DMS79 treated with DMSO at 0.1 percent for 48 hours (cell line): ENCODE results near the gene MACROD2.

ENCODE experiments used
- DNase-seq: peaks from one replicate; lab custom pipeline; 2025; lab: John Stamatoyannopoulos, UW

MACROD2 gene

DNA sequence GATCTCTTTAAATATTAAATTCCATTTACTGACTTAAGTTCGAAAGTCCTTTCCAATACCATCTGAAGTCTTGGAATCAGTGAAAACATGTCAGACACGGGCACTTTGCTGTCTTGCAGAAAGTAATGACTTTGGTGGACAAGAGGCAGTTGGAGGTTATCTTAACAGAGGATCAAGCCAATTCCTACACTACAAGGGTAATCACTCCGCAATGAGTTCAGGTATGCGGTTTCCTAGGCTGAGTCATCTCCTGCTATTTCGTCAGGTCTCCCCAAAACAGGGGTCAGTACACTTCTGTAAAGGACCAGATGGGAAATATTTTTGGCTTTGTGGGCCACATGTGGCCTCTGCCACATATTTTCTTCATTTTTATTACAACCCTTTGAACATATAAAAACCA is 1921.3 kb downstream of the MACROD2 start:
- DNase-seq: no peak

DNA sequence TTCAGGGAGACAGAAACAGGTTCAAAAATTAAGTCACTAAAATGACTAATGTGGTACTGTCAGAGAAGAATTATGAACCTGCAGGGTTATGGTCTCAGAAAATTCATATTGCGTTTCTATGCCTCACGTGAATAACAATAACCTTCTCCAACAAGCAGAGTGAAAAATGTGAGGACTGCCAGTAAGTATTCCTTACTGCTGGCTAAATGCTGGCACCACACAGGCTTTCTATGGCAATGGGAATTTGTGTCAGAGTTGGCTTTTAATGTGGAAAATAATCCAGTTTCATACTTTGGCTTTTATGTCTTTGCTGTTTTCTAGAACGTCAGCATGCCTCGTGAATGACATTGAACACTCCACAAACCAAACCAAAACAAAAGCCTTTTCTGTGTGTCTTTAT is 1922.0 kb downstream of the MACROD2 start:
- DNase-seq: no peak

DNA sequence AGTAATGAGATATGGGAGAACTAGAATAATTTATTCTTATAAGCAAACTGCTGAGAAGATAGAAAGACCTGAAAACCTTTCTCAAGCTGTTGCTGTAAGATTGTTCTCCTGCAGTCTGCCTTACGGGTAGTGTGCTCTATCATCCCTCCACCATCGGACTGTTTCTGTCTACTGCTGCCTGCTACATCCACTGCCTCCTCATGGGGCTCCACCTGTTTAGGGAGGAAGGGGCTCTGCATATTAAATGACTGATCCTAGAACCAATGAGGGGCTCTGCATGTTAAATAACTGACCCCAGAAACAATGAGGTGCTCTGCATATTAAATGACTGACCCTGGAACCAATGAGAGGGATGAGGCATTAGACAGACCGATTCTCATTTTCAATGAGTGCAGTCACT is 1923.3 kb downstream of the MACROD2 start:
- no peak for DNase-seq

DNA sequence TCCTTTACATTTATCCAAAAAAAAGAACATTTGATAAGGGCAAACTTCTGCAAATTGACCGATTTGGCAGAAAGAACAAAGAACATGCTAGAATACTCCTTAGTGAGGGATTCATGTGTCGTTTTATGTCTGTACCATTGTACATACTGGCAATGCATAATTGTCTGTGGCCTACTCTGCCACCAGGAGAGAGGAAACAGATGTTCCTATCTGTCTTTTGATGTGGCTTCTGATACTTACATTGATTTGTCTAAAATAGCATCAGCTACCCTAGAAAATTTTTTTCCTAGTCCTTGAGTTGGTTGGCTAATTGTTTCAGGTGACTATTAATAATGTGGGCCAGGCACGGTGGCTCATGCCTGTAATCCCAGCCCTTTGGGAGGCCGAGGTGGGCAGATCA is 1923.8 kb downstream of the MACROD2 start:
- DNase-seq: no peak

DNA sequence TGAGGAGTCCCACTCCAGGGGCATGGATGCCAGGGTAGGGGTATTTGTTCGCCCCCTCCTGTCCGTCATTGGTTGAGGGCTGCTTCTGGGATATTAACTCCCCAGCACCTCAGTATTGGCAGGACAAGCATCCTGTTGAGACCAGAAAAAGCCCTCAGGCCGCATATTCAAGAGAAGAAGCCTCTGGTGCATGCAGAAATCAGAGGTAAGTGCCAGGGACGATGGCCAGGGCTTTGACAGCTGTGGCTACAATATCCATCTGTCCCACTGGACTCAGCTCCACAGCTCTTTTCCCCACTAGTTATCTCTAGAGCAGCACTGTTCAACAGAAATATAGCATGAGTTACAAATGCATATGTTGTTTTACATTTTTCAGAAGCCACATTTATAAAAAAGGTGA is 1926.6 kb downstream of the MACROD2 start:
- DNase-seq: no peak

DNA sequence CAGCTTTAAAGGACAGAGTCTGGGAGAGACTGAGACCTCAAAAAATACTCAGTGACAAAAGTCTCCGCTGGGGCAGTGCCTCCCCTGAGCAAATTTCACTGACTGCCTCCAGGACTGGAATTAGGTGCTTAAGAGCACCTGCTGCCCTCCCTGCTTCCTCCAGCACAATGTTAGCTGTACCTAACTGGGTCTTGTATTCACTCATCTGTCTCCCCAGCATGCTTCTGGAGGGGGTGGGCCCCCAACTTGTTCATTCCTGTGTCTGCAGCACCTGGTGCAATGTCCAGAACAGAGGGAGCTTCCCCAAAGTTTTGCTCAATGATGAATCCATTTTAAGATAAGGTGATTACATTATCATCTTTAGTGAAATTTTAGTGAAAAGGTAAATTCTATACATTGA is 1927.2 kb downstream of the MACROD2 start:
- no peak for DNase-seq

DNA sequence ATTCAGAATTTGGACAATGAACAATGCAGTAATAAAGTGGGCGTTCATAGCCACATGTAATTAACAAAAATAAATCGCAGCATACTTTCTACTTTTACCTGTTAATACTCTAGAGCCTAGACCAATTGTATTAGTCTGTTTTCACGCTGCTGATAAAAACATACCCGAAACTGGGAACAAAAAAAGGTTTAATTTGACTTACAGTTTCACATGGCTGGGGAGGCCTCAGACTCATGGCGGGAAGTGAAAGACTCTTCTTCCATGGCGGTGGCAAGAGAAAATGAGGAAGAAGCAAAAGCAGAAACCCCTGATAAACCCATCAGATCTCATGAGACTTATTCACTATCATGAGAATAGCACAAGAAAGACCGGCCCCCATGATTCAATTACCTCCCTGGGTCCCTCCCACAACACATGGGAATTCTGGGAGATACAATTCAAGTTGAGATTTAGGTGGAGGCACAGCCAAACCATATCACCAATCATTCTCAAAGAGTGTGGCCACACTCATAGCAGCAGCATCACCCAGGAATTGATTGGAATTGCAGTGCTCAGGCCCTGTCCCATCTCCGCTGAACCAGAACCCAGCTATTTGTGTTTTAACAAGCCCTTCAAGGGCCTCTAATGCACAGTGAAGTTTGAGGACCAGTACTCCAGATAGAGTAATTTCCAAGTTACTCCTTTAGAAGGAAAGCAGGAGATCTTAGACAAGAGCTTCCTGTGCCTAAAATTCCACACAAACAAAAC is 1927.9 kb downstream of the MACROD2 start:
- DNase-seq: no peak

DNA sequence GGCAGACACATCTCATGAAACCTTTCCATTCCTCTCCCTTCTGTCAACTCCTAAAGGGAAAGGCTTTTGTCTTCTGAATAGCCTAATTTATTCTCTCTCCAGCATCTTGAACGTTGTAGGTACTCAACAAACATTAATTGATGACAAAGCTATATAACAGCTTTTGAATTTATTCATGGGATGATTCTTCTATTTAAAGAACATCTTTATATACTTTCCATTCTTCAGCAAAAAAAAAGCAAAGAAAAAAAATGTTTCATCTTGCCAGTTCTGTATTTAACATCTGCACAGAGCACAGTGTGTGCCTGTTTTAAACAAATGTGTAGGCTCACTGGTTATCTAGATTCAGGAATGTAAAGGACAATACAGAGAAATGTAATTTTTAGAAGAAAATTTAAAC is 1929.2 kb downstream of the MACROD2 start:
- DNase-seq: no peak

DNA sequence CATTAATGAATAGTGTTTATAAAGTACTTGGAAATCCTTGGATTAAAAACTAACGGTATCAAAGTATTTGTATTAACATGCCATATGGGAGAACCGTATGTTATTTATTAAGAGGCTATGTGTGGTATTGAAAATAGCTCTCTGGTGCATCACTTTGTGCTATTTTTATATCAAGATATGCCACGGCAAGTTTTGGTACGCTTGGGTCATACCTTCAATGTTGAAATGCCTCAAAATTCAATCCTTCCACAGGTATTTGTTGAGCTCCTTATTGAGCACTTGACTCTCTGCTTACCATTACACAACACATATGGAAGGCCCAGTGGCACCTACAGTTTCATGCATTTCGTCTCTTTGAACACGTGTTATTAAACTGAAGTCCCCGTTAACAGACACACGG is 1930.1 kb downstream of the MACROD2 start:
- no peak for DNase-seq

DNA sequence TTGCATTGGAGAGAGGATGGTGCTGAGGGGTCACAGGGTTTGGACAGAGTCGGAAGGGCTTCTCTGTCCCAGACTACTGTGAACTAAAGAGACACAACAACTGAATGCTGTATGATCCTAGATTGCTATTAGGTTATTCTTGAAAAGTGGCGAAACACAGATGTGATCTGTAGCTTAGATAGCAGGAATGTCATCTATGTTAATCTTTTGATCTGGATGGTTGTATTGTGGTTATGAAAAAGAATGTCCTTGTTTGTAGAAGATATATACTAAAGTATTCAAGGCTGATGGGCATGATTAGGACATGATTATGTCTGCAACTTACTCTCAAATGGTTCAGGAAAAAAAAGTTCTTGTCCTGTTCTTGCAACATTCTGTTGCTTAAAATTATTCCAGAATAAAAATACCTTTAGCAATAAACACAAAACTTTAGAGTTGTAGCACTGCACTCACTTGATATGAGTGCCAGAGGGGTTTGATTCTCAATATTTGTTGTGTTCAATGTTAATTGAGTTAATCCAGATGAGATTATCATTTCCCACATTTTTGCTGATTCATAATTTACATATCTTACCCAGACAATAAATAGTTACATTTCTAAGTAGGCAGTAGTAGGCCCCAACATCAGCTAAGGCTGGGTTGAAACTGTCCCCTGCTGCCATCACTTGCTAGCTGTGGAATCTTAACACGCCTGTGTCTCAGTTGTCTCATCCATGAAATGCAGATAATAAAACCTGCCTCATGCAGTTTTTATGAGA is 1932.8 kb downstream of the MACROD2 start:
- DNase-seq: no peak

DNA sequence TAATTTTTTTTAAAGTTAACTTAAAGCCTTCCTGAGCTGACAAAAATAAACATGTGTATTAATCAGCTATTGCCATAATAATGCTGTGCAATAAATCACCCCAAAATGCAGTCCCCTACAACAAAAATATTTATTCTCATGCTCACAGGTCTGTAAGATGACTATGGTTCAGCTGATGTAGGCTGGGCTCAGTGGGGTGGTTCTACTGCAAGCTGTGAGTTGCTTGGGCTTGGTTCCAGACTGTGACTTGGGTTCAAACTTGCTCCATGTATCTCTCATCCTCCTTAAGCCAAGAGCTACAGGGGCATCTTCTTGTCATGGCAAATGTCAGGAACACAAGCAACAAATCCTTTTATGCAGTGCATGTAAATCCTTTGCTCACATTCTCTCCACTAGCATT is 1933.6 kb downstream of the MACROD2 start:
- no peak for DNase-seq

DNA sequence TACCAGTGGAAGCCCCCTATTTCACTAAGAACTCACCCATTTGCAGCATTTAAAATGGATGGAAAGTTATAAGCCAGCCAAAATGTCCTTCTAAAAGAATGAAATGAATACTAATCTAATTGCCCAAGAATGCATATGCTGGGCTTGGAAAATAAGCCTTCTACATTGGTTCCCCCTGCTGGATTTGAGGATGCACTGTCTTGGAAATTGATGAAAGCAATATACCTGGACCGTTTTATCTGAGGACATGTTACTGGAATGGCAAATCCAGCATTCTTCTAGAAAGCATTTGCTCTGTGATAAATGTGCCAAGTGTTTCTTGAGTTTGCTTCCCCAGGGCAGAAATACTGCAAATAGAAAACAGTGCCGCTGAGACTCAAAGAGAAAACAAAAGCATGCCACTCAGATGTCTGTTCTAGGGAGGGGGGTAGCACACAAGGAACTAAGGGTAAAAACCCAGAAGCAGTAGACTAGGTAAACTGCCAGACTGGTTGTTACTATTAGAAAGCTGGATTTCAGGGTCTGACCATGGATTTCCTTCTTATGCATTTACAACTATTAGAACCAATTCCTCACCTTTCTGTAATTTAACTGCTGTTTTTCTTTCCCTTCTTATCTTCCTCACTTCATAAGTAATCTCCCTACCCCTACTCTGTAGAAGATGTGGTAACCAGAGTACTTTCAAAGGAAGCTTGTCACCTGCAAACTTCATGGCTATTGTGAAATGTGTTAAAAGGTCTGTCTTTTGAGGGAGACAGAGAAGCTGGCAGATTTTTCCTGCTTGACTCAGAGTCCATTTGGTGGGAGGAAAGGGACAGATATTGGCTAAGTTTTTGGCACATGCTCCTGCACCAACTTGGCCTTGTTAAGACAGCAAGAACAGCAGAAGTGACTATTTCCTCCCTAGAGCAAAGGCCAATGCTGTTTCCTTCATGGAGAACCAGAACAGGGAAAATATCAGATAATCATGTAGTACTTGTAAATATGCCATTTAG is 1935.3 kb downstream of the MACROD2 start:
- DNase-seq: no peak

DNA sequence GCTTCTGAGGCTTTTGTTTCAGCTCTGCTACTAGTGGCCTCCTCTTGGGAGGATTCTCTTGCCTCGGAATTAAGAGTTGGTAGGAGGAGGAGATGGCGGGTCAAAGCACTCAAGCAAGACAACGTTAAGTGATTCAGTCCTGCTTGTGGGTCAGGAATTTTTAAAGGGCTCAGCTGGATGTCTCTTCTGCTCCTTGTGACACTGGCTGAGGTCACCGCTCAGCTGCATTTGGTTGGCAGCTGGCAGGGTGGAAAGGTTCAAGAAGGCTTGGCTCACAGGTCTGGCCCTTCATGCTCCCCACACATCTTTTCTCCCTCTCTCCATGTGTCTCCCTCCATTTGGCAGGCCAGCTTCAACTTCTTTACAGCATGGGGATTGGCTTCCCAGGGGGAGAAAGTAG is 1936.6 kb downstream of the MACROD2 start:
- DNase-seq: no peak

DNA sequence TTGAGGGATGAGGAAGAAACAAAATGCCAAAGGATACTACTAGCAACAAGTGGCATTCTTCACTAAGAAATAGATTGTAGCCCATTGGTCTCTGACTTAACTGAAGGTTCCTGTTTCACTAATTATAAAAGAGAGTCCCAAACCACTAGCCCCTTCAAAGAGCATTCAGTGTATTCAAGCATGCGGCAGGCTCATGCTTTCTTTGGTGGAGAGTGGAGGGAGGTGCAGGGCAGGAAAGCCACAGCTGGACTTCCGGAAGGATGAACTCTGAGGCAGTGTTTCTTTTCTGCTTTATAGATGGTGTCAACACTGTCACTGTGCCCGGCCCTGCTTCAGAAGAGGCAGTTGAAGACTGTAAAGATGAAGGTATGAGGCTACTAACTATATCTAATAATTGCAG is 1941.9 kb downstream of the MACROD2 start:
- no peak for DNase-seq

DNA sequence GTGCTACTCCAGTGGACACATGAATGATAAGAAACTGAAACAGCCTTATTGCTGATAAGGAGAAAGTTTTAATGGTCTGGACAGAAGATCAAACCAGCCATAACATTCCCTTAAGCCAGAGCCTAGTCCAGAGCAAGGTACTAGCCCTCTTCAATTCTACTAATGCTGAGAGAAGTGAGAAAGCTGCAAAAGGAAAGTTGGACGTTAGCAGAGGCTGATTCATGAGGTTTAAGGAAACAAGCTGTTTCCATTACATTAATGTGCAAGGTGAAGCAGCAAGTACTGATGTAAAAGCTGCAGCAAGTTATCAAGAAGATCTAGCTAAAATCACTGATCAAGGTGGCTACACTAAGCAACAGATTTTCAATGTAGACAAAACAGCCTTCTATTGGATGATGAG is 1943.5 kb downstream of the MACROD2 start:
- DNase-seq: no peak

DNA sequence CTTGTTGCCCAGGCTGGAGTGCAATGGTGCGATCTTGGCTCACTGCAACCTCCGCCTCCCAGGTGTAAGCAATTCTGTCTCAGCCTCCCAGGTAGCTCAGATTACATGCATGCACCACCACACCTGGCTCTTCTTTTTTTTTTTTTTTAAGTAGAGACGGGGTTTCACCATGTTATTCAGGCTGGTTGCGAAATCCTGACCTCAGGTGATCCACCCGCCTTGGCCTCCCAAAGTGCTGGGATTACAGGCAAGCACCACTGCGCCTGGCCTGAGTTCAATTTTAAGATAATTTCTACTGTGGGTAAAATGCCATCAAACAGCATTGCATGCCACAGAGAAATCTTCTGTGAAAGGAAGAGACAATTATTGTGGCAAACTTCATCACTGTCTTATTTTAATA is 1944.8 kb downstream of the MACROD2 start:
- DNase-seq: no peak

DNA sequence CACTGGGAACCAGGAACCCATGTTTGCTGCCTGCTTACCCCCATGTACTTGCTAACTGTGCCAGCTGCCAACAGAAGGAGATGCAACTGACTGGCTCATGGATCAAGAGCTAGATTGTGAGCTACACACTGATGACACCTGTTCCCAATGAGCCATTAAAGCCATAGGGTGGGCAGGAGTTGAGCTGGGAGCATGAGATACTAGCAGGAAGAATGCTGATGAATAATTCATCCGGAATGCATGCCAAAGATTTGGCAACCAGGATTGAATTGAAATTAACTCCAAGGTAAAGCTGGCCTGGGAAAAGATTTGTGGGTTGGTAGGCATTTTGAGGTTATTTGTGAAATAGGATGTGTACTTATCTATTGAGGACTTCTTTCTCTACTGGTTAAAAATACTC is 1946.8 kb downstream of the MACROD2 start:
- no peak for DNase-seq

DNA sequence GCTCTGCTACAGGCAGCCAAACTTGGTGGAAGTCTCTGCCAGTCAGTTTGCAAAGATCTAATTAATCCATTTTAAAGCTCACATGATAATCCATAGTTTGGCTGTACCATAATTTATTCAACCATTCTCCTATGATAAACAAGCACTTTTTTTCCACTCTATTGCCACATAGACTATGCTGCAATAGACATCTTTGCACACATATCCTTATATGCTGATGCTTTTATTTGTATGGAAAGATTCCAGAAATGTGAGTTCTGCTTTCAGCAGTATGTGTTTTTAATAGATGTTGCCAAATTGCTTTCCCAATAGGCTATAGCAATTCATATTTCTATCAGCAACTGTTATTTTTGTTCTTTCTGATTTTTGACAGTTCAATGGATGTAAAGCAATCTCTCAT is 1950.0 kb downstream of the MACROD2 start:
- DNase-seq: no peak

DNA sequence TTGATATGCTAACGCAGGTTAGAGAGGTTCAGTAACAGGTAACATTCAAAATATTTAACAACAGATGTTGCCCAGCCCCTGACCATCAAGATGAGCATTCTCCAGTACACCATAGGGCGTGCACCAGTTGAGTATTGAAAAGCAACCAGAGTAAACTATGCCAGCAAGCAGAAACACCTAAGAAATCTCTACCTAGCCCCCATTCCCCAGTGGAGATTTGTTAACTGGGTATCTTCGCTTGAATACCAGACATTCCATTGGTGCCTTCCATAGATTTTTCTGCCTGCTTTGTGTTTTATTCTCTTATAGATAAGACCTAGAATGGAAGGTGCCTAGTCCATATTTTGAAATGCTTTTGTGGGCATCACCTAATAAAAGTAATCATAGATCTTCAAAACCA is 1954.1 kb downstream of the MACROD2 start:
- no peak for DNase-seq

DNA sequence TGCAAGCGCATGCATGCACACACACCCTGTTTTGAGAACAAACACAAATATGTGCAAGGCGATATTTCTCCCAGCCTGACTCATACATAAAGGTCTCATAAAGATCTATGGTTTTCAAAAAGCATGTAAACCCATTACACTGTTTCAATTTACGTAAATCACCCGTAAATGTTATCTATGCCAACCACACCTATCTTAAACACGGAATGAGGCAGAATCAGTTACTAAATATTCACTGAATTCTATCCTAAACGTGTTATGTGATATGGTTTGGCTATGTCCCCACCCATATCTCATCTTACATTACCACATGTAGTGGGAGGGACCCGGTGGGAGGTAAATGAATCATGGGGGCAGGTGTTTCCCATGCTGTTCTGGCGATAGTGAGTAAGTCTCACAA is 1956.3 kb downstream of the MACROD2 start:
- DNase-seq: no peak

DNA sequence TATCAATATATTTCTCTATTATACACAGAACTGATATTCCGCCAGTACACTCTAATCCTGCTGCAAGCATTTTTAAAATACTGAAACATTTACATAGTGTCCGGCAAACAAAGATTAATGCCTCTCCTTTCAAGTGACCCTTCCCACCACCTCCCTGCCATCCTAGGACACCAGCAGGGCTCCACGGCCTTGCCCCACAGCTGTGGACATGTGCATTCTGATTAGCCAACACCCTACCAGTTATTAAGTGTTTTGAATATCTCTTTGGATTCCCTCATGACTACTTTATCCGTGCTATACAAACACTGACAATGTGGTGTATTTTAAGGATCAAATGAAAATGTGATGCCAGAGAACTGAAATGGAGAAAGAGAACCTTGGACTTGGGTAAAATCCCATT is 1962.8 kb downstream of the MACROD2 start:
- DNase-seq: no peak

DNA sequence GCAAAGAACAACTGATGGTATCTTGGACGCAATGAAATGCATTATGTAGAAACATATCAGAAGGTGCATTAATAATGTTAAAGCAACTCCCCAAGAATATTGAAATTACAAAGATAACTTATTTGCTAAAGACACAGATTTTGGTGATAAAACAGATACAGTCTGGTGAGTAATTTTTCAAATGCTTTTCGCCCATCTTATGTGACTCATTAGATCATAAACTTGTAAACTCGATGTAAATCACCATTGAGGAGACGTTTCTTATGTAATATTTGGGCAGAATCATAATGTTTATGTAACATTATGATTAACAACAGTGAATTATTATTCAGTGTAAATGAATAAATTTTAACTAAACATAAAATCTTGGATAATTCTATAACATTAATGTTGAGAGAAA is 1969.8 kb downstream of the MACROD2 start:
- DNase-seq: no peak

DNA sequence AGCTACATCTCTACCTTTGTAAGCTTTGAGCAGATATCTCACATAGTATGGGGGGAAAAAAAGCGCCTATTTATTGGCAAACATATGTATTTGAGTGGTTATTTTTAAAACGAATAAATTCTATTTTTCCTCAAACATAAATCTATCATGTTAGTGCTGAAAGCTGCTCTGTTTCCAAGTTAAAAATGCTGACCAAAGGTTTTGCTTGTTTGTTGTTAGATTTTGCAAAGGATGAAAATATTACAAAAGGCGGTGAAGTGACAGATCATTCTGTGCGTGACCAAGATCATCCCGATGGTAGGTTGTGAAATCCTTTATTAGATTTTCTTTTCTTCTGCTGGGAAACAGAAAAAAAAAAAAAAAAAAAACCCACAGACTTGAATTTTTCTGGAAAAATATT is 1972.0 kb downstream of the MACROD2 start:
- DNase-seq: no peak
